NCI-H1092 treated with DMSO at 0.1 percent for 48 hours (cell line): ENCODE measurements around the gene SLC34A1.

Experiments
- DNase-seq: peaks from one replicate; lab custom pipeline; 2025; lab: John Stamatoyannopoulos, UW

SLC34A1 gene

DNA sequence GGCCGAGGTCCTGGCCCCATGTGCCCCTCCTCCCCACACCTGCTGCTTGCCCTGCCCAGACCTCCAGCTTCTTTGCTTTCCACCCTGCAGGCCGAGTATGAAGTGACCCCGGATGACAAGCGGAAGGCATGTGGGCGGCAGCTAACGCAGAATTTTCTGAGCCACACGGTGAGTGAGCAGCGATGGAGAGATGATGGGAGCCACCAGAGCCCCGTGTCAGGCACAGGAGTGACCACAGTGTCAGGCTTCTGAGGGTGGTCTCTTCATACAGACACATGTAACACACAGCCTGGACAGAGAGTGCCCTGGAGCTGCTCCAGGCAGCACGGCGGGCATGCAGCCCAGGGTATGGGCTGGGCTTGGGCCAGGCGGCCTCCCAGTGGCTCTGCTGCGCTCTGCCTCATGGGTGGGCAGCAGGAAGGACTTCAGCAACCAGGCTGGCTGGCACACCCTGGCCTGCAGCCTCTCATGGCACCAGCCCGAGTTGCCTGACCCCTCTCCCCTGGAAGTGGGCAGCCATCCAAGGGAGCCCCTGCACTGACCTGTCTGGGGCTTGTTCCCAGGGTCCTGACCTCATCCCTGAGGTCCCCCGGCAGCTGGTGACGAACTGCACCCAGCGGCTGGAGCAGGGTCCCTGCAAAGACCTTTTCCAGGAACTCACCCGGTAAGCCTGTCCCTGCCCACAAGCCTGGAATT is 48.1 kb downstream of the SLC34A1 start:
- DNase-seq: no peak

DNA sequence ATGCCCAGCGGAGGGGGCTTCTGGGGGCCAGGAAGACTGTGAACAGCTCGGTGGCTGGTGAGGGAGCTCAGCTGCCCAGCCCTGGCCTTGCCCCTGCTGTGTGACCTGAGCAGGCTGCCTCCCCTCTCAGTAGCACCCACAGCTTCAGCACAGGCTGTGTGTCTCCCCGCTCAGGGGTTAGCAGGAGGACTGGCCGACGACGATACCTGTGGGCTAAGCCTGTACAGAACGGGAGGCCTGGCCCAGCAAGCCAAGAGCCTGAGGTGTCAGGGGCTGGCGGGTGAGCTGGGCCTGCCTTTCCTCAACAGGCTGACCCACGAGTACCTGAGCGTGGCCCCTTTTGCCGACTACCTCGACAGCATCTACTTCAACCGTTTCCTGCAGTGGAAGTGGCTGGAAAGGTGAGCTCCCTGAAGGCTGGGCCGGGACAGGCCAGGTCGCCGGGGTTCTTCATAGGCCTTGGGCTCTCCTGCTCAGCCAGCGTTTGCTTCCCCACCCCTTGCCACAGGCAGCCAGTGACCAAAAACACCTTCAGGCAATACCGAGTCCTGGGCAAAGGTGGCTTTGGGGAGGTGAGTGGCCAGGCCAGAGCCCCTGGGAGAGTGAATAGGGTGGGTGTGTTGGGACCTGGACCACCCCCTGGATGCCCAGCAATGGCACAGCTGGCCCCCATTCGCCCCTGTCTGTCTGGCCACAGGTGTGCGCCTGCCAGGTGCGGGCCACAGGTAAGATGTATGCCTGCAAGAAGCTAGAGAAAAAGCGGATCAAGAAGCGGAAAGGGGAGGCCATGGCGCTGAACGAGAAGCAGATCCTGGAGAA is 48.8 kb downstream of the SLC34A1 start:
- no peak for DNase-seq

DNA sequence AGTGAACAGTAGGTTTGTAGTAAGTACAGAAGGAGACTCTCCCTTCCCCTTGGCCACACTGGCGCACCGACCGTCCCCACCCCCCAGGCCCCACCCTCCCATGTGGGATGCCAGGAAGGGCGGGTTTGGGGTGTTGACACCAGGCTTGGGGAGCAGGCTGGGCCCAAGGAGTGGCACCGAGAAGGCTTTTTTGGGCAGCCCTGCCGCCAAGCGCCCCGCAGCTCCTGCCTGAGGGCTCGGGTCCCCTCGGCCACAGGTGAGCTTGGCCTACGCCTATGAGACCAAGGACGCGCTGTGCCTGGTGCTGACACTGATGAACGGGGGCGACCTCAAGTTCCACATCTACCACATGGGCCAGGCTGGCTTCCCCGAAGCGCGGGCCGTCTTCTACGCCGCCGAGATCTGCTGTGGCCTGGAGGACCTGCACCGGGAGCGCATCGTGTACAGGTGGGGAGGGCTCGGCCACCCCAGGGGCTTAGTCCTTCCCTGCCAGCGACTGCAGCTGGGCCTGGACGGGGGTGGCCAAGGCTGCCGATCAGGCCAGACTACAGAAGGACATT is 49.5 kb downstream of the SLC34A1 start:
- no peak for DNase-seq

DNA sequence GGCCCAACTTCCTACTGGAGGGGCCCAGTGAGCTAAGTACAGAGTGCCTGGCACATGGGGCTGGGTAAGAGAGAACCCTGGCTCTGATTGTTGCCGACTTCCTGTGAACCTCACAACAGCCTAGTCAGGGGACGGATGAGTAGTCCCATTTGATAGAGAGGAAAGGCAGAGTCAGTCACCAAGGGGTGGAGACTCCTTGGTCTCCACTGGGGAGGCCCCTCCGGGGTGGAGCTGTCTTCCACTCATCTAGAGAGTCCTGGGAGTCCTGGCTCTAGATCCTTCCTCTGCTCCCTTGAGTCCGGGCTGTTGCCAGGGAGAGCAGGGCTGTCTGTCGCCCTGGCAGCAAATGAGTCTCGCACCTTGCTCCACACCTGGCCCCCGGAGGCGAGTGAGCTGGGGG is 50.2 kb downstream of the SLC34A1 start:
- DNase-seq: no peak

DNA sequence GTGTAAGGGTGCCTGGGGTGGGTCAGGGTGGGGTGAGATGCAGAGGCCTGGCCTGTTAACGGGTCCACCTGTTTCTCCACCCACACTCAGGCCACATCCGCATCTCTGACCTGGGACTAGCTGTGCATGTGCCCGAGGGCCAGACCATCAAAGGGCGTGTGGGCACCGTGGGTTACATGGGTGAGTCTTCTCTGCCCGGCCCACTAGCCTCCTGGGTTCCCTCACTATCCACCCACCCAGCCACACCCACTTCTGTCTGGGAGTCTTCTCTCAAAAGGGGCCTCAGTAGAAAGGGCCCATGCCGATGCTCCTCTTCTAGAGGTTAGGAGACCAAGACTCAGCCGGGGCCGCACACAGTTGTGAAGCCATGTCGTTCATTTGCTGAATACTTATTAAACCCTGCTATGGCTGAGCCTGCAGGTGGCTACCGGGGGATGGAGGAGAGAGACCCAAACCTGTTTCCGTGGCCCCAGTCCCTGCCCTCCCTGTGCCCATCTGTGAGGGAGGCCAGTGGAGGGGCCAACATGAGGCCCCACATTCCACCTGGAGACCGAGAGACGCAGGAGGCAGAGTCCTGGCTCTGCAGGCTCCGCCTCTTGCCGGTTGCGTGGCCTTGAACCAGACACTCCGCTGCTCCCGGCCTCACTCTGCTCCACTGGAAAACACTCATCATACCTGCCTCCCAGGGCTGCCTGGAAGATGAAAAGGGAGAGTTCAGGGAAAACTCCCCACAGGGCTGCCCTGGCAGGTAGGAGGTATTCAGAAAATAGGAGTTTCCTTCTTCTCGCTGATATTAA is 50.9 kb downstream of the SLC34A1 start:
- no peak for DNase-seq

DNA sequence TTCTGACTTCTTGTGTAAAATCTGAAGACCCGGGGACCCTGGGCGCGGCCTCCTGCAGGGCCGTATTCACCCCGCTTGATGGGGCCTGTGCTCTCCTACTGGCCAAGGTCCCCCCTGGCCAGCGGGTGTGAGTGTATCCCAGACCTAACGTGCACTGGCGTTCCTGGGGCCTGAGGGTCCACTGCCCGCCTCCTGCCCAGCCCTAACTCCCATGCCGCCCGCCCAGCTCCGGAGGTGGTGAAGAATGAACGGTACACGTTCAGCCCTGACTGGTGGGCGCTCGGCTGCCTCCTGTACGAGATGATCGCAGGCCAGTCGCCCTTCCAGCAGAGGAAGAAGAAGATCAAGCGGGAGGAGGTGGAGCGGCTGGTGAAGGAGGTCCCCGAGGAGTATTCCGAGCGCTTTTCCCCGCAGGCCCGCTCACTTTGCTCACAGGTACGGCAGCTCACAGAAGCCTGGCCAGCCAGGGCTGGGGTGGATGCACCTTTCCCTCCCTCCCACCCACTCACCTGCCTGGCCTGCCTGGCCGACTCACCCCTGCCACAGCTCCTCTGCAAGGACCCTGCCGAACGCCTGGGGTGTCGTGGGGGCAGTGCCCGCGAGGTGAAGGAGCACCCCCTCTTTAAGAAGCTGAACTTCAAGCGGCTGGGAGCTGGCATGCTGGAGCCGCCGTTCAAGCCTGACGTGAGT is 51.8 kb downstream of the SLC34A1 start:
- no peak for DNase-seq

DNA sequence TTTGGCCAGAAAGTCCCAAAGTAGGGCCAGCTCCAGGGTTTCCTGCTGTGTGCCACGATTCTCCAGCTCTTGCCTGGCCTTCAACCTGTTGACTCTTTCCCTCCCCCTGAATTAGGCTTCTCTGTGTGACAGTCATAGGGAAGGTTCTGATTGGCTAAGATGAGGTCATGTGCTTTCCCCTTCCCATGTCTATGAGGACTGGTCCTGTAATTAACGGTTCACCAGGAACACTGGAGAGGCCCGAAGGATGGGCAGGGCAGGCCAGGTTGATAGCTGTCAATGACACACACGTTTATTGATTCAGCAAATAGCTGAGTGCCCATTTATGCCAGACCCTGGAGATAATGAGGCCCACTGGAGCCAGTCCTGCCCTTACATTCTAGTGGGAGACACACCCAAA is 53.4 kb downstream of the SLC34A1 start:
- no peak for DNase-seq

DNA sequence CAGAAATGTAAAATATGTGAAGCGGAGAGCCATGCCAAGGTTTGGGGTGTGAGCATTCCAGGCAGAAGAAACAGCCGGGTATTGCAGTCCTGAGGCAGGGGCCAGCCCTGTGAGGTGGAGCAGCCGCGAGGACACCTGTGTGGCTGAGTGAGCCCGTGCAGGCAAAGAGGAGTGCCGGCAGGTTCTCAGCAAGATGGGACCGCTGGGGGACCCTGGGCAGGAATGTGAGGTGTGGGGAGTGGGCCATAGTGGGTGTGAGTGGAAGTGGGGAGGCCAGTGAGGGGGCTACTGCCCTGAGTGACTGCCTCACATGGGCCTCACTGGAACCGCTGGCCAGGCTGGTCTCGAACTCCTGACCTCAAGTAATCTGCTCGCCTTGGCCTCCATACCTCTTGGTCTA is 54.2 kb downstream of the SLC34A1 start:
- DNase-seq: no peak

DNA sequence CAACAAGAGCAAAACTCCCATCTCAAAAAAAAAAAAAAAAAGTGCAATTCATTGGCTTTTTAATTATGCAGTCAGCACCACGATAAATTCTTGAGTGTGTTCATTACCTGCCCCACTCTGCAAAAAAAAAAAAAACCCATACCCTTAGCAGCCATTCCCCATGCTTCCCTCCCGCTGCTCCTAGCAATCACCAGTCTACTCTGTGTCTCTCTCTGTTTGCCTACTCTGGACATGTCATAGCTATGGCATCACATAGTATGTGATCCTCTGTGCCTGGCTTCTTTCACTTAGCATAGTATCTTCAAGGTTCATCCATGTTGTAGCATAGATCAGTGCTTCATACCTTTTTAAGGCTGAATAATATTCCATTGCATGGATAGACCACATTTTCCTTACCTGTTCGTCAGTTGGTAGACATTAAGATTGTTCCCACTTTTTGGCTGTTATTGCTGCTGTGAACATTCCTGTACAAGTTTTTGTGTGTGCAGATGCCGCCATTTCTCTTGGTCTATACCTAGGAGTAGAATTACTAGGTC is 55.4 kb downstream of the SLC34A1 start:
- DNase-seq: no peak

DNA sequence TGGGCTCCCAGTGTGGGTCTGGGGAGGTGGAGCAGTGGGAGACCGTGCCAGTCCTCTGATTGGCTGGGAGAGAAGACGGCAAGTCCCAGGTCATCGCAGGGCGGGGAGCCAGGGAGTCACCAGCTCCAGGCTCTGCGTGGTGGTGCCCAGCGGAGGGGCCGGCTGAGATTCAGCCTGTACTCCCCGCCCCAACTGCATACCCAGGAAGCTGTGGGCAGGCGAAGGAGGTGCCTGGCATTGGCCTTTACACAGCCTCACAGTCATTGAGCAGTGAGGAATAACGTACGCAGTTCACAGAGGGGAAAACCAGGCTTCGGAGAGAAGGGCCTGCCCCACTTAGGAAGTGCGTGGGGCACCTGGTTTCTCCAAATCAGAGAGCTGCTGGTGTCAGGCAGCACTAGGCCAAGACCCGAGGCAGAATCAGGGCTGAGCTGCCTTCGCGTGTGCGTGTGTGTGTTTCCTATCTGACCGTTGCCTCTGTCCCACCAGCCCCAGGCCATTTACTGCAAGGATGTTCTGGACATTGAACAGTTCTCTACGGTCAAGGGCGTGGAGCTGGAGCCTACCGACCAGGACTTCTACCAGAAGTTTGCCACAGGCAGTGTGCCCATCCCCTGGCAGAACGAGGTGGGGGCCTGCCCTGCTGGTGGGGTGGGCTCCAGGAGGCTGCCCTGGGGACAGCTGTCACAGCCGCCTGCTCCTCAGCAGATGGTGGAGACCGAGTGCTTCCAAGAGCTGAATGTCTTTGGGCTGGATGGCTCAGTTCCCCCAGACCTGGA is 56.2 kb downstream of the SLC34A1 start:
- DNase-seq: no peak

DNA sequence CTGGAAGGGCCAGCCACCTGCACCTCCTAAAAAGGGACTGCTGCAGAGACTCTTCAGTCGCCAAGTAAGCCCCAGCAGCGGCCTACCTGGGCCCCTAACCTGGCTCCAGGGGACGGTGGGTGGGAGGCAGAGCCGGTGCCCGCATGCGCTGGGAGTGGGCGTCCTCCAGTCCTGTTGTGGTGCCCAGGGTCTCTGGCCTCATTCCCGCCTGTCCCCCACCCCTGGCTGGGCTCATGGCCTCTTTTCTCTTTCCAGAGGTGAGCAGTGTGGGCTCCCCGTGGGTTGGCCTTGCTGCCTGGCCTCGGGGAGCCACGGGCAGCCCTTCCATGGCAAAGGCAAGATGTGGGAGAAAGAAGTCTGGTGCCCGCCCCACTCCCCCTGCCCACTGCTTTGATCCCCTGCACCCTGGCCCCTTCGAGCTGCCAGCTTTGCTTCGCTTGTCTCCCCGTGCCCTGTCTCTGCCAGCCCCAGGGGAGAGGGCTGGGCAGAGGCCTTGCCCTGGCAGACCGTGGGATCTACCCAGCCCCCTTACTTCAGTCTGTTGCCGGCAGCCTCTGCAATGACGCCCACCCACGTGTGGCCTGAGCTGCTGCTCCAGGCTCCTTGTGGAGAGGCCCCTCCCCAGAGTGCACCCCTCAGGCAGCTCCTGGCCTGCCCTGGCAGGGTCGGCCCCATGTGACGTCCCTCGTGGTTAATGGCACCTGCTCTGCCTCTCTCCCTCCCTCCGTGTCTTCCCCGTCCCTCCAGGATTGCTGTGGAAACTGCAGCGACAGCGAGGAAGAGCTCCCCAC is 57.0 kb downstream of the SLC34A1 start:
- no peak for DNase-seq

DNA sequence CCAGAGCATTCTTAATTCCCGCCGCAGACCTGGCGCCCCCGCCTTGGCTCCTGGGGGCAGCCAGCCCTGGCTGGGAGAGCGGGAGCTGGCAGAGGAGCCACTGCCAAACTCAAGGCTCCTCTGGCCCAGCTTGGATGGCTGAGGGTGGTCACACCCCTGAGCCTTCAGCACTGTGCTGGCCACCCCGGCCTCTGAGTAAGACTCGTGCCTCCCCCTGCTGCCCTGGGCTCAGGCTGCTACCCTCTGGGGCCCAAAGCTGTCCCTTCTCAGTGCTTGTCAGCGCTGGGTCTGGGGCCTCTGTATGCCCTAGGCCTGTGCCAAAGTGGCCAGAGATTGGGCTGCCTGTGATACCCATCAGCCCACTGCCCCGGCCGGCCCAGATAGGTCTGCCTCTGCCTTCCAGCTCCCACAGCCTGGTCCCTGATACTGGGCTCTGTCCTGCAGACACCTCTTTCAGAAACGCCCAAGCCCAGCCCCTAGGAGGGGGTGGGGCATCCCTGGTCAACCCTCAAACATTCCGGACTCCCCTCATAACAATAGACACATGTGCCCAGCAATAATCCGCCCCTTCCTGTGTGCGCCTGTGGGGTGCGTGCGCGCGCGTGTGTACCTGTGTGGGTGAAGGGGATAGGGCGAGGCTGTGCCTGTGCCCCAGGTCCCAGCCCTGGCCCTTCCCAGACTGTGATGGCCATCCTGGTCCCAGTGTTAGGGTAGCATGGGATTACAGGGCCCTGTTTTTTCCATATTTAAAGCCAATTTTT is 58.0 kb downstream of the SLC34A1 start:
- no peak for DNase-seq

DNA sequence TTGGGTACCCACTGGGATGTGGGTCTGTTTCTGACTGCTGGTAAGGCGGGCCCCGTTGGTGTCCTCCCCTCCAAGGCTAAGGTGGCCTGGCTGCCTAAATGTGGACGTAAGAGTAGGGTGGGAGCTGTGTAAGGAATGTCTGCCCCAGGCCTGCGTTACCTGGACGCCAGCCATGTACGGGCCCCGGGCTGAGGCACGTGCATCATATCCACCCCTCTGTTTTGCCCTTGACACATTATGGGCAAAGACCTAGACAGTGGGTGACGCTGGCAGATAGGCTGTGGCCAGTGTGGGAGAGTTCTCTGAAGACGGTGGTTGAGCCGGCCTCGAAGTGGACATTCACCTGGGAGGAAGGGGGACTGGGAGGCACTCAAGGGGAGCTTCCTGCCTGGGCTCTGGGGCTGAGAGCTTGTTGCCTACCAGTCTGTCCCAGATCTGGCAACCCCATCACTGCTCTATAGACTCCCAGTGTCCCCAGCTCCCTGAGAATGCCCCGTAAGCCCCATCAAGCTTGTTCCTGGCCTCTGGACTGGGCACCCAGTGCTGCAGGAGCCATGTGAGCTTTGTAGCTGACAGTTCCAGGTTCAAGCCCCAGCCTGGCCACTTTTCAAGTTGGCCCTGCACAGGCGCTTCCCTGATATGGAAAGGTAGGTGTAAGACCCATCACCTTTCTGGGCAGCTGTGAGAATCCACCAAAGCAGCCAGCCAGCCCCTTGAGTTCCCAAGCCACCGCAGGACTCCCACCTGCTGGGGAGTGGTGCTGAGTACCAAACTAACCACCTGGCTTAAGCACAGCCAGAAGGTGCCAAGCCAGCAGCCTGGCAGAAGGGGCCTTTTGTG is 59.1 kb downstream of the SLC34A1 start:
- no peak for DNase-seq

DNA sequence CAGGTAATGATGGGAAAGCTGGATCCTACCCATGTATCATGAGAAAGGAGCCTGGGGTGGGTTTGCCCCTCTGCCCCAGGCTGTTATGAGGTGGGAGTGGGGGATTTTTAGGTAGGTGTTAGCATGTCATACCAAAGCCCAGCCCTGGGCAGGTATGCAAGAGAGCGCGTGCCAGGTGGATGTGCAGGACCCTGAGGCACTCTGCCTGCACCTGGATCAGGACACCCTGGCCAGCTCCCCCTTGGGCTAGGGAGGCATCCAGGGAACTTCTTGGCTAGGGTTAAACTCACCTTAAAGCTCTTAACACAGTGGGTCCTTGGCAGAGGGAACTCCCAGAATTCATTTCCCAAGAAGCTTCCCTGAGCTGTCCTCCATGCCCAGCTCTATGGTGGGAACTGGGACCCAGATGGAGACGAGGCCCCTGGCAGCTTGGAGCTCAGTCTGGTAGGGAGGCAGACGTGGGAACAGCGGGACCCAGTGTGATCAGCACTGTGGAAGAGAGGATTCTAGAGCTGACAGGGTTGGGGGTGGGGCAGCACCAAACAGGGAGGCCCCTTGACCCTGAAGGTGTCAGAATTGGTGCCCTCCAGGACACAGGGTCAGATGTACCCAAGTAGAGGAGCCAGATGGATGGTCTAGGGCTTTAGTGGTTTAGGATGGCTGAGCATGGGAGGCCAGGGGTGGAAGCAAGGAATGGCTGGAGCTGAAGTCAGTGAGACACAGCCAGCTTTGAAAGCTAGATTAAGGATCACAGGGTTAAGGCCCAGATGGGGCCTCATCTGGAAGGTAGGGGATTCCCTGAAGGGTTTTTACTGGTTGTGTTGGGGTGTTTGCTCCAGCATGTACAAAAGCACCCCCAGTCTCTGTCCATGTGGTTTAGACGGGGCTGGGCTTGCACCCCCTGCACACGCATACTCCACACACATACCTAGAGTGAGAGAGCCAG is 60.1 kb downstream of the SLC34A1 start:
- no peak for DNase-seq

DNA sequence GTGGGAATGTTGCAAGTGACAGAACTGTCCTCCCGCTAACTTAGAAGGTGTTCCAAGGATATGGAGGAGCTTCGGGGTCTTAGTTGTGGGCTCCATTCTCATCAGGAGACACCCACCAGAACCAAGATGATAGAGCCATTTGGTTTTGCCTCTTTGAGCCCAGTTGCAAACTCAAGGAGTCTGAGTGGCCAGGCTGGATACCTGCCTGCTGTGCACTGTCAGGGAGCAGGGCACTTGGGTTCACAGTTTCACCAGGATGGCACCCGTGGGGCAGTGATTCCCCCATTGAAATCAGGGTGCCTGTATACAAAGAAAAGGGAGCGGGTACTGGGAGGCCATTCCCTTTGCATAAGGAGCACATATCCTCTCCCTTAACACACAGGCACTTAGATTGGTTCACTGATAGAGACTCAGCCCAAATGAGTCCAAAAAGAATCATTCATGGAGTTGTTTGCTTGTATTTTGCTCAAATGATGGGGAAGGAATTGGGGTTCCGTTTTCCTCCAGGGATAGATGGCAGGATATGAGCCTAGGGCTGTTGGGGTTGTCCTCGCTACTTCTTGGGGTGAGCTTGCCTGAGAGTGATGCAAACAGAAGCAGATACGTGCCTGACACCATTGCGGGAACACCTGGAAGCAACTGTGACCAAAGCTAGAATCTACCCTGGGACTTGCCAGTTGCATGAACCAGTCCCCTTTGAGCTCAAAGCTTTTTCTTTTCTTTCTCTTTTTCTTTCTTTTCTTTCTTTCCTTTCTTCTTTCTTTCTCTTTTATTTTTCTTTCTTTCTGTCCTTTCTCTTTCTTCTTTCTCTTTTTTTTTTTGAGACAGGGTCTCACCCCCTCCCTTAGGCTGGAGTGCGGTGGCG is 61.0 kb downstream of the SLC34A1 start:
- no peak for DNase-seq

DNA sequence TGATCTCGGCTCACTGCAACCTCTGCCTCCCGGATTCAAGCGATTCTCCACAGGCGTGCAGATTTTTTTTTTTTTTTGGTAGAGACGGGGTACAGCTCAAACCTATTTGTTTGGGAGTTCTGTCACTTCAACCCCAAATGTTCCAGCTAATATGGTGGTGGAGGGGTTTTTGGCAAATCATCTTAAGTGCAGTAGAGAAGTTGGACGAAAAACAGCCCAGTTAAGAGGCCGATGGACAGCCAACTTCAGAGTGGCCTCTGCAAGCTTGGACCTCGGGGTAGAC is 61.6 kb downstream of the SLC34A1 start:
- DNase-seq: no peak
